AG10803 (cell line): Measurements from ENCODE around the gene RTCA.
"Not testable (repeated sequence)": the region's sequence is repeated elsewhere in the genome, so short reads cannot be mapped to it uniquely, and the experiment has no call there.

ENCODE experiments used
- DNase-seq: peaks from one replicate; pipeline ENCODE4 v3.0.0; 2010; ENCODE audit warnings: low read depth
- H3K4me3 ChIP-seq: 2 replicates; pipeline ENCODE4 v1.5.1; 2011; ENCODE audit warnings: mild to moderate bottlenecking, low read length, control low read depth
- CTCF ChIP-seq: conservative IDR thresholded peaks from 2 replicates; pipeline ENCODE4 v1.5.1; 2011; ENCODE audit warnings: mild to moderate bottlenecking, low read length, control low read depth, inconsistent platforms

RTCA gene

GRCh38 chr1:100230765-100231164 lies 35.3 kb upstream of the RTCA start:
- no peak overlapping the region for H3K4me3 ChIP-seq
- no peak for TF ChIP-seq CTCF
- no peak for DNase-seq

DNA sequence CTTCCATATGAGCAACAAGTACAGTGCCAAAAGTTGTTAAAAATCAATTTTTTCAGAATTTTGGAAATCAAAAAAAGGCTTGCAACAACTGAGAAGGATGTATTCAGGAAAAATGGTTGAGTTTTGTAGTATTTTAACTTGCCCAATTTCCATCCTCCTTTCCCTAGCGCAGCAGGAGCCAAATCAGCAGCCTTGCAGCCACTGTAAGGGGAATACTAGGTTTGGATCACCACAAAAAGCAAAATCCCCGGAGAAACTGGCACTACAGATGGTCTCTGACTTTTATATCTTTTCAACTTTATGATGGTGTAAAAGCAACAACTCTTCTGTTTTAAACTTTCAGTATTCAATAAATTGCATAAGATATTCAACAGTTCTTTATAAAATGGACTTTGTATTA lies 34.3 kb upstream of the RTCA start:
- no peak for TF ChIP-seq CTCF
- no peak for DNase-seq
- no peak overlapping the region for H3K4me3 ChIP-seq

GRCh38 chr1:100232156-100232555 lies 33.9 kb upstream of the RTCA start:
- TF ChIP-seq CTCF: no peak
- no peak for DNase-seq
- H3K4me3 ChIP-seq: no peak overlapping the region

GRCh38 chr1:100233566-100233965 lies 32.5 kb upstream of the RTCA start:
- H3K4me3 ChIP-seq, DNase-seq: not testable (repeated sequence)

- DNase-seq: no peak
- no peak for TF ChIP-seq CTCF
- no peak overlapping the region for H3K4me3 ChIP-seq
Observed at GRCh38 chr1:100234432-100234831, 31.6 kb upstream of the RTCA start.

GRCh38 chr1:100237091-100237490 lies 28.9 kb upstream of the RTCA start:
- DNase-seq: no peak
- TF ChIP-seq CTCF: no peak

DNA sequence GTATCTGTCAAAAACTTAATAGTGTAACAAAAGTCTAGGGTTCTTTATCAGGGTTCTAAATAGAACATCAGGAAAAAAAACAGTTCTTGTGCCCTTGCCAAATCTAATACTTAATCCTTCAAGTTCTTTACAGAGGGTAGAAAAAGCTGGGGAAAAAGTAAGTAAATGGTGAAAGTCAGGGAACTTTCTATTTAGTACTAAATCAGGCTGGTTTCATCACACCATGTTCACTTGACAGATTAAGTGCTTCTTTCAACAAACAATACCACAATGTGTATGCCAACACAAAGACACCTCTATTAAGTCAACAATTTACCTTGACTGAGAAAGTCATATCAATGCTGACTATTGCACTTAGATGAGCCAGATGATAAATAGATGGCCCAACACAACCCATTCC lies 26.1 kb upstream of the RTCA start:
- no peak for TF ChIP-seq CTCF
- DNase-seq: no peak
- no peak overlapping the region for H3K4me3 ChIP-seq

More at GRCh38 chr1:100237091-100237490, 28.9 kb upstream of the RTCA start:
- H3K4me3 ChIP-seq: no peak overlapping the region

GRCh38 chr1:100240631-100241030 lies 25.4 kb upstream of the RTCA start:
- TF ChIP-seq CTCF: no peak
- DNase-seq: no peak
- H3K4me3 ChIP-seq: no peak overlapping the region
